ENCODE measurements around the gene HS1BP3. TPM values are rescaled to one million over a fixed set of nuclear protein-coding genes. Genes with fewer than 3 reads are reported as not detected.

The HS1BP3 gene
- total and polyA plus RNA-seq, 2 experiments from 2014 or later: 13.5 to 20.3 TPM

- peaks cover 34% of the 10 kb centered on the region for H3K27me3 ChIP-seq
- H3K9me3 ChIP-seq (ENCODE audit: low read depth): no peaks in the 10 kb centered on the region
- TF ChIP-seq, protein P1, sequence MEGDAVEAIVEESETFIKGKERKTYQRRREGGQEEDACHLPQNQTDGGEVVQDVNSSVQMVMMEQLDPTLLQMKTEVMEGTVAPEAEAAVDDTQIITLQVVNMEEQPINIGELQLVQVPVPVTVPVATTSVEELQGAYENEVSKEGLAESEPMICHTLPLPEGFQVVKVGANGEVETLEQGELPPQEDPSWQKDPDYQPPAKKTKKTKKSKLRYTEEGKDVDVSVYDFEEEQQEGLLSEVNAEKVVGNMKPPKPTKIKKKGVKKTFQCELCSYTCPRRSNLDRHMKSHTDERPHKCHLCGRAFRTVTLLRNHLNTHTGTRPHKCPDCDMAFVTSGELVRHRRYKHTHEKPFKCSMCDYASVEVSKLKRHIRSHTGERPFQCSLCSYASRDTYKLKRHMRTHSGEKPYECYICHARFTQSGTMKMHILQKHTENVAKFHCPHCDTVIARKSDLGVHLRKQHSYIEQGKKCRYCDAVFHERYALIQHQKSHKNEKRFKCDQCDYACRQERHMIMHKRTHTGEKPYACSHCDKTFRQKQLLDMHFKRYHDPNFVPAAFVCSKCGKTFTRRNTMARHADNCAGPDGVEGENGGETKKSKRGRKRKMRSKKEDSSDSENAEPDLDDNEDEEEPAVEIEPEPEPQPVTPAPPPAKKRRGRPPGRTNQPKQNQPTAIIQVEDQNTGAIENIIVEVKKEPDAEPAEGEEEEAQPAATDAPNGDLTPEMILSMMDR (IDR thresholded peaks at IDR 0.05; ENCODE audit: low read depth, low read length): no peak
- no peak for DNase-seq (ENCODE audit: low read depth in 1 of 2, low spot score in 1 of 2)
- H3K36me3 ChIP-seq: no peaks in the 10 kb centered on the region
- no peak overlapping the region for H3K4me3 ChIP-seq
- no peak overlapping the region for H3K27ac ChIP-seq
- no peaks in the 10 kb centered on the region for H3K4me1 ChIP-seq (ENCODE audit: low read depth)
Measured at GRCh38 chr2:20676353-20677215, 25.7 kb upstream of the HS1BP3 start.

DNA sequence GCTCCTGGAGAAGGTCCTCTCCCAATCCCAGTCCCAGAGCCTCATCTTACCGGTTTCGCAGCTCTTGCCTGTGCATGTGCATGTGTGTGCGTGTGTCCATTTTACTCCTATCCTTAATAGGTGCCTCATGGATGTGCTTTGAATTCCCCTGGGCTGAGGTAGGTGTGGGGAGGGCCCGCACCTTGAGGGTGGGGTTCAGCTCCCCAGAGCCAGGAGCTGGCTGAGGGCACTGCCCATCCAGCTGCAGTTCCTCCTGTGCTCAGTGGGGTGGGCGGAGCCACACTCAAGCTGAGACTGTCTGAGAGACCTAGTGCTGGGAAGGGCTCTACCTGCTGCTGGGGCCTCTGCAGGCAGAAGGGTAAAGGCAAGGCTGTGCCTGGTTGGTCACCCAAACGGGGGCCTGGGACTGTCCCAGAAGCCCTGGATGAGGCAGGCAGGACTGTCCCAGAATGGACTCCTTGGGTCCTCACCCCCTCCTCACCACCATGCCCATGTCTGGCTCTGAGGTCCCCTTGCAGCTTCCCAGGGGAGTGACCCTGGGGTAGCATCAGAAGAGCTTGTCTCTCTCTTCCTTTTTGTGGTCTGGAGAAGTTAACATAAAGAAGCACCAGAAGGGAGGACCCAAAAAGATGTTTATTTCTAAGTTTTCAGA lies 24.9 kb upstream of the HS1BP3 start:
- Histone ChIP-seq H3K36me3 (no peaks in the 10 kb centered on the region), H3K27me3 (peaks cover 42% of the 10 kb centered on the region), H3K27ac (no peak overlapping the region), H3K9me3 (ENCODE audit: low read depth) (no peaks in the 10 kb centered on the region), H3K4me3 (no peak overlapping the region), H3K4me1 (ENCODE audit: low read depth) (no peaks in the 10 kb centered on the region)
- TF ChIP-seq, protein P1 (IDR thresholded peaks at IDR 0.05; ENCODE audit: low read depth, low read length): no peak
- DNase-seq (ENCODE audit: low read depth in 1 of 2, low spot score in 1 of 2): no peak

DNA sequence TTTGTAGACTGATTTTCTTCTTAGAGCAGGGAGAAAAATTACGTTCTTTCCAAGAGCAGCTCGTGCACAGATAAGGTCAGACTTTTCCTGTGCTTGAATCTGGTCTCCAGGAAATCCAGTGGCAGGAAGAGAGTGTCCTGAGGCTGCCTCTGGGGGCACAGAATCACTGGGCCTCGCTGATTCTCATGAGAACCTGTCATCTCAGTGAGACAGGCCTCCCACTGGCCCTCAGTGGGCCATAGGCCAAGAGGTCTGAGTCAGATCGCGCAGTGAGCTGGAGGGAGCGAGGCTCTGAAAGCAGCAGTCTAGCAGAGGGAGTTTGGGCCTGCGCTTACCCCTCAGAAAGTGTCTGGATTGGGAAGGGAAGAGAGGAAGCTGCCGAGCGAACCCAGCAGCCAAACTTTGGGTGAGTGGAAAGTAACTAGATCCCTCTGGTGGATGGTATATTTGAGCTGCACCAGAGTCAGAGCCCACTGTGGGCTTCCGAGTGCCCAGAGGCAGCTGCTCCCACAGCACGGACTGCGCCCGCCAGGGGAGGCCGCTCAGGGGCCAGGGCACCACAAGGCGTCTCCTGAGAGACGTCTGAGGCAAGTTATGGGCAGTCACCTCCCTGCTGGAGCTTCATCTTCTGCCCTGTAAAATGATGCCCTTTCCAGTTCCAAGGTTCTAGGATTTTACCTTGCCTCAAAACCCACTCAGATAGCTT lies 24.2 kb upstream of the HS1BP3 start:
- H3K4me3 ChIP-seq: no peak overlapping the region
- peaks cover 49% of the 10 kb centered on the region for H3K27me3 ChIP-seq
- H3K4me1 ChIP-seq (ENCODE audit: low read depth): no peaks in the 10 kb centered on the region
- TF ChIP-seq, protein P1 (IDR thresholded peaks at IDR 0.05; ENCODE audit: low read depth, low read length): no peak
- H3K9me3 ChIP-seq (ENCODE audit: low read depth): no peaks in the 10 kb centered on the region
- DNase-seq (ENCODE audit: low read depth in 1 of 2, low spot score in 1 of 2): peak in 1 of 2 donors; percentile 90
- no peak overlapping the region for H3K27ac ChIP-seq
- H3K36me3 ChIP-seq: no peaks in the 10 kb centered on the region

DNA sequence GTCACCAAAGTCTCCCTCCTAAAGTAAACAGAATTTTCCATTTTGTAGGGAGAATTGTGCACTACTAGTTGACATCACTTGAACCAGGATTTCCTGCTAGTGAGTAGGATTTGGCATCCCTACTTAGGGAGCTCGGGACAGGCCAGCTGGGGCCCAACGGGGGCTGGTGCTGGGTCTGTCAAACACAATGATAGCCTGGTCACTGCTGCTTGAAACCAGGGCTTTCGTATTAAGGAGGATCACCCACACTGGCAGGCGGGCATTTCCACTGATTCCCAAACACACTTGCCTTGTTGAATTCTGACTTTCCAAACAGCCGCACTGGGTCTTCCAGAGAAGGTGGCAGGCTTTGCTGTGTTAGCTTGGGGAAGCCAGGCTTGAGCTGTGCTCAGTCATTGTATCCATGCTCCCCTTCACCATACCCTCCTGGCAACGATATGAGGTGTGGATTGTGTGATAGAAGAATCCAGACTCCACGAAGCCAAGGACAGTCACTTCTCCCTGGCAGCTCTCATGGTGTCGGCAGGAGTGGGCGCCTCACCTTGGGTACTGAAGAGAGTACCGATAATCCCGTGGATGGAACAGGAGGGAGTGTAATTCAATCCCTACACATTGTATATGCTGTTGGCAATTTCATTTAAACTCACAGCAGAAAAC lies 23.5 kb upstream of the HS1BP3 start:
- H3K4me1 ChIP-seq (ENCODE audit: low read depth): no peaks in the 10 kb centered on the region
- H3K4me3 ChIP-seq: no peak overlapping the region

More for the DNA sequence above, 23.5 kb upstream of the HS1BP3 start:
- DNase-seq (ENCODE audit: low read depth in 1 of 2, low spot score in 1 of 2): no peak
- H3K36me3 ChIP-seq: no peaks in the 10 kb centered on the region
- H3K27me3 ChIP-seq: peaks cover 56% of the 10 kb centered on the region
- H3K9me3 ChIP-seq (ENCODE audit: low read depth): no peaks in the 10 kb centered on the region
- no peak overlapping the region for H3K27ac ChIP-seq
- TF ChIP-seq, protein P1 (IDR thresholded peaks at IDR 0.05; ENCODE audit: low read depth, low read length): no peak
